GM23338 (cell line): ENCODE data around the gene DDX4. TPM values are rescaled to one million over a fixed set of nuclear protein-coding genes. Genes with fewer than 3 reads are reported as not detected.

ENCODE experiments used
- ATAC-seq: fragments of 200-7000 bp; cut with Tn5 transposase; 3 replicates; pipeline ENCODE4 v1.9.1; 2020
- DNase-seq: peaks from one replicate; pipeline ENCODE4 v3.0.0-alpha.2; 2015; ENCODE audit warnings: low spot score
- H2AFZ ChIP-seq: fragments of 200-600 bp; sonication (generic); 2 replicates; pipeline ENCODE4 v1.8.0; 2016; ENCODE audit warnings: antibody characterized with exemption, mild to moderate bottlenecking, moderate library complexity
- H3F3A ChIP-seq: fragments of 200-600 bp; sonication (generic); replicated peaks from 2 replicates; pipeline ENCODE4 v1.8.0; 2017; ENCODE audit warnings: antibody characterized with exemption, mixed run types, low read depth
- H3K27ac ChIP-seq: fragments of 200-600 bp; sonication (generic); 2 replicates; pipeline ENCODE4 v1.6.1; 2016; ENCODE audit warnings: low read depth
- H3K27me3 ChIP-seq: fragments of 200-600 bp; sonication (generic); 2 replicates; pipeline ENCODE4 v1.8.0; 2016; ENCODE audit warnings: mild to moderate bottlenecking, mixed run types, moderate library complexity; ENCODE audit not compliant: insufficient read depth
- H3K36me3 ChIP-seq: fragments of 200-600 bp; sonication (generic); 2 replicates; pipeline ENCODE4 v1.8.0; 2016; ENCODE audit warnings: mild to moderate bottlenecking; ENCODE audit not compliant: insufficient read depth
- H3K4me1 ChIP-seq: fragments of 200-600 bp; sonication (generic); 2 replicates; pipeline ENCODE4 v1.8.0; 2016; ENCODE audit warnings: mild to moderate bottlenecking, moderate library complexity; ENCODE audit not compliant: insufficient read depth
- H3K4me2 ChIP-seq: fragments of 200-600 bp; sonication (generic); 2 replicates; pipeline ENCODE4 v1.7.1; 2017; ENCODE audit warnings: mixed run types
- H3K4me3 ChIP-seq: fragments of 200-600 bp; sonication (generic); 2 replicates; pipeline ENCODE4 v1.6.1; 2016; ENCODE audit warnings: mixed run types
- H3K79me2 ChIP-seq: fragments of 200-600 bp; sonication (generic); replicated peaks from 2 replicates; pipeline ENCODE4 v1.8.0; 2017; ENCODE audit warnings: mild to moderate bottlenecking; ENCODE audit not compliant: insufficient read depth
- H3K9me2 ChIP-seq: fragments of 200-600 bp; sonication (generic); 2 replicates; pipeline ENCODE4 v1.8.0; 2017; ENCODE audit not compliant: insufficient read depth
- H4K20me1 ChIP-seq: fragments of 200-600 bp; sonication (generic); replicated peaks from 2 replicates; pipeline ENCODE4 v1.8.0; 2017; ENCODE audit warnings: mild to moderate bottlenecking; ENCODE audit not compliant: insufficient read depth
- H3K27ac Mint-ChIP-seq: 2 replicates; pipeline ENCODE4 v1.8.0; 2020; ENCODE audit warnings: inconsistent platforms, mild to moderate bottlenecking, moderate library complexity, mixed read lengths
- H3K27me3 Mint-ChIP-seq: 3 replicates; pipeline ENCODE4 v1.8.0; 2022; ENCODE audit warnings: low read depth, mild to moderate bottlenecking, moderate library complexity, mixed read lengths, inconsistent platforms; ENCODE audit not compliant: insufficient read depth, poor library complexity
- H3K36me3 Mint-ChIP-seq: 3 replicates; pipeline ENCODE4 v1.8.0; 2021; ENCODE audit warnings: low read depth, mild to moderate bottlenecking, inconsistent platforms, moderate library complexity, mixed read lengths
- H3K4me1 Mint-ChIP-seq: 3 replicates; pipeline ENCODE4 v1.8.0; 2020; ENCODE audit warnings: mild to moderate bottlenecking, inconsistent platforms, mixed read lengths
- H3K4me3 Mint-ChIP-seq: 3 replicates; pipeline ENCODE4 v1.8.0; 2021; ENCODE audit warnings: moderate library complexity, mild to moderate bottlenecking, inconsistent platforms, mixed read lengths
- H3K9me3 Mint-ChIP-seq: 3 replicates; pipeline ENCODE4 v1.8.0; 2020; ENCODE audit warnings: moderate library complexity, mild to moderate bottlenecking, inconsistent platforms, mixed read lengths
- CREB1 ChIP-seq: fragments of 250-450 bp; sonication (Bioruptor Pico); IDR thresholded peaks from 2 replicates; pipeline ENCODE4 v1.5.0; 2020; ENCODE audit warnings: low read depth, mild to moderate bottlenecking, moderate library complexity
- CTCF ChIP-seq, 2 experiments: fragments of 200-600 bp in 1 of 2; sonication (generic) in 1 of 2; conservative IDR thresholded peaks; 2 replicates each; pipeline versions ENCODE4 v1.5.1 to v1.6.1; 2016 to 2017; ENCODE audit warnings: antibody characterized with exemption in 2 of 2, low read depth in 2 of 2, mild to moderate bottlenecking in 2 of 2, moderate library complexity in 1 of 2
- ETS1 ChIP-seq: IDR thresholded peaks from 2 replicates; pipeline ENCODE4 v1.6.1; 2016; ENCODE audit warnings: antibody characterized with exemption
- EZH2 ChIP-seq: fragments of 200-600 bp; sonication (generic); IDR thresholded peaks from one replicate; pipeline ENCODE4 v1.8.0; 2017; ENCODE audit warnings: antibody characterized with exemption, mild to moderate bottlenecking, low read depth; ENCODE audit not compliant: unreplicated experiment
- JUNB ChIP-seq: IDR thresholded peaks from one replicate; pipeline ENCODE4 v1.6.1; 2016; ENCODE audit warnings: antibody characterized with exemption; ENCODE audit not compliant: unreplicated experiment
- NANOG ChIP-seq: IDR thresholded peaks from 2 replicates; pipeline ENCODE4 v1.6.1; 2016; ENCODE audit warnings: antibody characterized with exemption, borderline replicate concordance
- POLR2AphosphoS5 ChIP-seq: IDR thresholded peaks from 2 replicates; pipeline ENCODE4 v1.6.1; 2016; ENCODE audit warnings: antibody characterized with exemption, low read depth
- REST ChIP-seq: IDR thresholded peaks from one replicate; pipeline ENCODE4 v1.6.1; 2018; ENCODE audit warnings: antibody characterized with exemption; ENCODE audit not compliant: unreplicated experiment
- ZNF331 ChIP-seq: fragments of 250-450 bp; sonication (Bioruptor Pico); IDR thresholded peaks from 2 replicates; pipeline ENCODE4 v1.5.0; 2020; ENCODE audit warnings: low read depth, mild to moderate bottlenecking, moderate library complexity
- ZNF462 ChIP-seq: fragments of 250-450 bp; sonication (Bioruptor Pico); IDR thresholded peaks from 2 replicates; pipeline ENCODE4 v1.5.0; 2020; ENCODE audit warnings: mild to moderate bottlenecking, moderate library complexity
- polyA plus RNA-seq: library from polyadenylated mRNA; unstranded; fragments of >200 nt; fragmentation: Nextera tagmentation; extraction: Ambion mirVana; gene quantifications from 2 replicates; pipeline ENCODE4 v1.2.1, GENCODE V29; 2016
- total RNA-seq: library from RNA; depleted of rRNA; stranded (reverse); fragments of >200 nt; shearing (Covaris generic); gene quantifications from 2 replicates; pipeline ENCODE4 v1.2.3, GENCODE V29; 2014

The DDX4 gene
- total and polyA plus RNA-seq, 2 experiments from 2014 or later, result 0.83 TPM; not detected in 1

GRCh38 chr5:55732585-55732984, 5.3 kb upstream of the DDX4 start (continued):
- TF ChIP-seq JUNB (no peak), POLR2AphosphoS5 (no peak), EZH2 (no peak)

- H3K27ac Mint-ChIP-seq, result no peak overlapping the region
- H3K9me3 Mint-ChIP-seq, result no peaks in the 10 kb centered on the region
- Histone ChIP-seq H3F3A (no peaks in the 10 kb centered on the region), H3K9me2 (no peaks in the 10 kb centered on the region), H3K27ac (no peak overlapping the region), H2AFZ (no peak overlapping the region), H3K27me3 (no peaks in the 10 kb centered on the region), H3K4me2 (no peak overlapping the region), H3K79me2 (no peaks in the 10 kb centered on the region), H3K36me3 (no peaks in the 10 kb centered on the region), H3K4me3 (no peak overlapping the region), H3K4me1 (no peaks in the 10 kb centered on the region), H4K20me1 (no peaks in the 10 kb centered on the region)
- no peaks in the 10 kb centered on the region; the same call in 2 of the 3 replicates for H3K4me1 Mint-ChIP-seq
- no peak for ATAC-seq
- no peaks in the 10 kb centered on the region for H3K36me3 Mint-ChIP-seq
- DNase-seq, result no peak
- H3K4me3 Mint-ChIP-seq, result no peak overlapping the region
- H3K27me3 Mint-ChIP-seq, result peaks cover 8% of the 10 kb centered on the region
- no peak for TF ChIP-seq CTCF (conservative IDR thresholded peaks at IDR 0.05; ENCODE audit: low read depth in 2 of 2)
- no peak for TF ChIP-seq ZNF331 (CRISPR knock-in tag)
- no peak for TF ChIP-seq ETS1
- TF ChIP-seq NANOG, result no peak
- TF ChIP-seq POLR2AphosphoS5, result no peak
- TF ChIP-seq JUNB, result no peak
- TF ChIP-seq ZNF462 (CRISPR knock-in tag), result no peak
- no peak for TF ChIP-seq EZH2
- TF ChIP-seq CREB1, result no peak
- TF ChIP-seq REST, result no peak
Measured at GRCh38 chr5:55734658-55735057, 3.2 kb upstream of the DDX4 start.
